Rectal smooth muscle tissue (tissue), 1 donor: ENCODE data around the gene RPLP2.

Source experiments
- H3K27ac ChIP-seq: one replicate; pipeline ENCODE4 v1.7.0; 2013; ENCODE audit warnings: low read depth, low read length, inconsistent platforms
- H3K27me3 ChIP-seq: one replicate; pipeline ENCODE4 v1.7.0; 2013; ENCODE audit warnings: low read length; ENCODE audit not compliant: control insufficient read depth, insufficient read depth
- H3K36me3 ChIP-seq: one replicate; pipeline ENCODE4 v1.7.0; 2013; ENCODE audit warnings: low read length; ENCODE audit not compliant: control insufficient read depth, insufficient read depth
- H3K4me1 ChIP-seq: one replicate; pipeline ENCODE4 v1.7.0; 2013; ENCODE audit warnings: low read length; ENCODE audit not compliant: control insufficient read depth, insufficient read depth
- H3K4me3 ChIP-seq: one replicate; pipeline ENCODE4 v1.7.0; 2013; ENCODE audit warnings: low read length
- H3K9ac ChIP-seq: one replicate; pipeline ENCODE4 v1.7.0; 2013; ENCODE audit warnings: low read length

Gene RPLP2

GRCh38 chr11:789943-790342, 19.8 kb upstream of the RPLP2 start, which contains the start of gene CEND1:
CEND1 (minus strand) TSS chr11:790090; CDS start chr11:788576, 1,514 bp downstream.
- Histone ChIP-seq H3K4me1 (no peaks in the 10 kb centered on the region), H3K9ac (no peak within 1 kb of the TSS), H3K4me3 (no peak within 1 kb of the TSS), H3K27ac (no peak within 1 kb of the TSS), H3K36me3 (no peaks in the 10 kb centered on the region), H3K27me3 (peaks cover 6% of the 10 kb centered on the region)

GRCh38 chr11:790721-791564, 18.8 kb upstream of the RPLP2 start:
- Histone ChIP-seq H3K36me3 (no peaks in the 10 kb centered on the region), H3K27ac (no peak overlapping the region), H3K4me1 (no peaks in the 10 kb centered on the region), H3K9ac (no peak overlapping the region), H3K27me3 (peaks cover 6% of the 10 kb centered on the region), H3K4me3 (no peak overlapping the region)

GRCh38 chr11:791658-792534, 17.9 kb upstream of the RPLP2 start:
- H3K4me3 ChIP-seq: no peak overlapping the region
- H3K27ac ChIP-seq: no peak overlapping the region
- H3K9ac ChIP-seq: no peak overlapping the region
- peaks cover 6% of the 10 kb centered on the region for H3K27me3 ChIP-seq
- H3K4me1 ChIP-seq: peaks cover 5% of the 10 kb centered on the region
- H3K36me3 ChIP-seq: no peaks in the 10 kb centered on the region

GRCh38 chr11:792535-792821, 17.3 kb upstream of the RPLP2 start:
- H3K36me3 ChIP-seq: no peaks in the 10 kb centered on the region
- no peak overlapping the region for H3K27ac ChIP-seq

GRCh38 chr11:792873-793272, 16.9 kb upstream of the RPLP2 start:
- no peak overlapping the region for H3K27ac ChIP-seq
- no peak overlapping the region for H3K9ac ChIP-seq
- no peaks in the 10 kb centered on the region for H3K36me3 ChIP-seq
- H3K4me1 ChIP-seq: peaks cover 7% of the 10 kb centered on the region
- H3K27me3 ChIP-seq: peaks cover 6% of the 10 kb centered on the region
- H3K4me3 ChIP-seq: no peak overlapping the region

More at GRCh38 chr11:792535-792821, 17.3 kb upstream of the RPLP2 start:
- Histone ChIP-seq H3K4me3 (no peak overlapping the region), H3K27me3 (peaks cover 6% of the 10 kb centered on the region), H3K4me1 (peaks cover 7% of the 10 kb centered on the region), H3K9ac (no peak overlapping the region)

- Histone ChIP-seq H3K27me3 (peaks cover 6% of the 10 kb centered on the region), H3K4me1 (peaks cover 7% of the 10 kb centered on the region), H3K36me3 (no peaks in the 10 kb centered on the region), H3K9ac (no peak overlapping the region), H3K27ac (no peak overlapping the region), H3K4me3 (no peak overlapping the region)
Observed at GRCh38 chr11:793556-793955, 16.2 kb upstream of the RPLP2 start.

- Histone ChIP-seq H3K27ac (no peak overlapping the region), H3K4me1 (peaks cover 7% of the 10 kb centered on the region), H3K27me3 (peaks cover 5% of the 10 kb centered on the region), H3K9ac (no peak overlapping the region), H3K4me3 (no peak overlapping the region), H3K36me3 (no peaks in the 10 kb centered on the region)
Observed at GRCh38 chr11:794013-794765, 15.6 kb upstream of the RPLP2 start.

- H3K27me3 ChIP-seq: no peaks in the 10 kb centered on the region
- H3K36me3 ChIP-seq: peaks cover 3% of the 10 kb centered on the region
- H3K27ac ChIP-seq: no peak overlapping the region
- no peak overlapping the region for H3K9ac ChIP-seq
- H3K4me1 ChIP-seq: peaks cover 7% of the 10 kb centered on the region
- peak overlapping the region; percentile 71 for H3K4me3 ChIP-seq
Observed at GRCh38 chr11:794766-795633, 14.8 kb upstream of the RPLP2 start.

GRCh38 chr11:795634-796564, 13.9 kb upstream of the RPLP2 start:
- H3K9ac ChIP-seq: peak overlapping the region; percentile 40

GRCh38 chr11:796565-797295, 13.0 kb upstream of the RPLP2 start:
- H3K27ac ChIP-seq: peak overlapping the region; percentile 77
- H3K36me3 ChIP-seq: peaks cover 3% of the 10 kb centered on the region
- peaks cover 7% of the 10 kb centered on the region for H3K4me1 ChIP-seq
- H3K27me3 ChIP-seq: no peaks in the 10 kb centered on the region
- H3K4me3 ChIP-seq: peak overlapping the region; percentile 71
- peak overlapping the region; percentile 52 for H3K9ac ChIP-seq

More at GRCh38 chr11:795634-796564, 13.9 kb upstream of the RPLP2 start:
- Histone ChIP-seq H3K36me3 (peaks cover 3% of the 10 kb centered on the region), H3K27me3 (no peaks in the 10 kb centered on the region), H3K4me1 (peaks cover 7% of the 10 kb centered on the region), H3K4me3 (peak overlapping the region; percentile 71), H3K27ac (peak overlapping the region; percentile 77)
